Parathyroid adenoma (tissue), 2 donors: ENCODE measurements around the gene GIGYF2.

Experiments used
- H2AFZ ChIP-seq: fragments of 300-600 bp; sonication (generic); one replicate; pipeline ENCODE4 v1.7.0; 2017; ENCODE audit warnings: antibody characterized with exemption, mild to moderate bottlenecking
- H3K27ac ChIP-seq: fragments of 300-600 bp; sonication (generic); one replicate; pipeline ENCODE4 v1.7.0; 2017
- H3K27me3 ChIP-seq: fragments of 300-600 bp; sonication (generic); one replicate; pipeline ENCODE4 v1.7.0; 2017; ENCODE audit warnings: low read length; ENCODE audit not compliant: control insufficient read depth, insufficient read depth
- H3K36me3 ChIP-seq: fragments of 300-600 bp; sonication (generic); one replicate; pipeline ENCODE4 v1.7.0; 2017; ENCODE audit warnings: low read length; ENCODE audit not compliant: control insufficient read depth, insufficient read depth
- H3K4me1 ChIP-seq: fragments of 300-600 bp; sonication (generic); one replicate; pipeline ENCODE4 v1.7.0; 2017; ENCODE audit warnings: control low read depth
- H3K4me2 ChIP-seq: fragments of 300-600 bp; sonication (generic); one replicate; pipeline ENCODE4 v1.7.0; 2017; ENCODE audit warnings: low read length
- H3K4me3 ChIP-seq: fragments of 300-600 bp; sonication (generic); one replicate; pipeline ENCODE4 v1.7.0; 2017; ENCODE audit warnings: low read depth, low read length
- H3K79me2 ChIP-seq: fragments of 300-600 bp; sonication (generic); one replicate; pipeline ENCODE4 v1.7.0; 2017; ENCODE audit warnings: control low read depth
- H3K9ac ChIP-seq: fragments of 300-600 bp; sonication (generic); one replicate; pipeline ENCODE4 v1.7.0; 2017; ENCODE audit warnings: mild to moderate bottlenecking
- H3K9me3 ChIP-seq: fragments of 300-600 bp; sonication (generic); one replicate; pipeline ENCODE4 v1.7.0; 2017; ENCODE audit warnings: low read length; ENCODE audit not compliant: control insufficient read depth
- CTCF ChIP-seq: fragments of 300-600 bp; sonication (generic); IDR thresholded peaks from one replicate; pipeline ENCODE4 v1.7.0; 2017; ENCODE audit warnings: antibody characterized with exemption, mild to moderate bottlenecking
- donor health status: primary hyperparathyroidism.

Gene GIGYF2

GRCh38 chr2:232723027-232723426 lies 25.9 kb downstream of the GIGYF2 start:
- Histone ChIP-seq H2AFZ (no peak overlapping the region), H3K9me3 (no peaks in the 10 kb centered on the region), H3K4me3 (no peak overlapping the region), H3K4me1 (peaks cover 3% of the 10 kb centered on the region), H3K4me2 (no peak overlapping the region), H3K27ac (no peak overlapping the region), H3K79me2 (peaks cover 65% of the 10 kb centered on the region), H3K36me3 (no peaks in the 10 kb centered on the region), H3K27me3 (no peaks in the 10 kb centered on the region), H3K9ac (no peak overlapping the region)
- TF ChIP-seq CTCF, result no peak

- H2AFZ ChIP-seq, result no peak overlapping the region
- no peak overlapping the region for H3K4me3 ChIP-seq
- no peaks in the 10 kb centered on the region for H3K4me1 ChIP-seq
- H3K4me2 ChIP-seq, result no peak overlapping the region
- peaks cover 26% of the 10 kb centered on the region for H3K79me2 ChIP-seq
- H3K36me3 ChIP-seq, result no peaks in the 10 kb centered on the region
- H3K27me3 ChIP-seq, result no peaks in the 10 kb centered on the region
- H3K27ac ChIP-seq, result no peak overlapping the region
- H3K9ac ChIP-seq, result no peak overlapping the region
- TF ChIP-seq CTCF, result no peak
- H3K9me3 ChIP-seq, result no peaks in the 10 kb centered on the region
These were observed 31.7 kb downstream of the GIGYF2 start for GRCh38 chr2:232728785-232729184.

- Histone ChIP-seq H3K4me3 (no peak overlapping the region), H3K4me2 (no peak overlapping the region), H3K79me2 (peaks cover 13% of the 10 kb centered on the region), H3K36me3 (no peaks in the 10 kb centered on the region), H3K9me3 (no peaks in the 10 kb centered on the region), H2AFZ (no peak overlapping the region), H3K4me1 (no peaks in the 10 kb centered on the region), H3K9ac (no peak overlapping the region), H3K27me3 (no peaks in the 10 kb centered on the region), H3K27ac (no peak overlapping the region)
- TF ChIP-seq CTCF, result no peak
These were observed 34.3 kb downstream of the GIGYF2 start for GRCh38 chr2:232731470-232731869.

- H2AFZ ChIP-seq, result no peak overlapping the region
- no peaks in the 10 kb centered on the region for H3K36me3 ChIP-seq
- no peak overlapping the region for H3K9ac ChIP-seq
- no peaks in the 10 kb centered on the region for H3K27me3 ChIP-seq
- peaks cover 2% of the 10 kb centered on the region for H3K4me1 ChIP-seq
- no peak overlapping the region for H3K4me3 ChIP-seq
- peaks cover 10% of the 10 kb centered on the region for H3K79me2 ChIP-seq
- no peaks in the 10 kb centered on the region for H3K9me3 ChIP-seq
- no peak overlapping the region for H3K4me2 ChIP-seq
- no peak for TF ChIP-seq CTCF
- no peak overlapping the region for H3K27ac ChIP-seq
These were observed 44.2 kb downstream of the GIGYF2 start for GRCh38 chr2:232741294-232741693.

GRCh38 chr2:232741972-232742371 lies 44.8 kb downstream of the GIGYF2 start:
- no peak for TF ChIP-seq CTCF
- Histone ChIP-seq H3K36me3 (no peaks in the 10 kb centered on the region), H3K27me3 (no peaks in the 10 kb centered on the region), H3K4me3 (no peak overlapping the region), H3K4me2 (no peak overlapping the region), H3K27ac (no peak overlapping the region), H3K9me3 (no peaks in the 10 kb centered on the region), H2AFZ (no peak overlapping the region), H3K9ac (no peak overlapping the region), H3K79me2 (peaks cover 10% of the 10 kb centered on the region), H3K4me1 (peaks cover 2% of the 10 kb centered on the region)
